Stimulated activated CD8-positive, alpha-beta memory T cell treated with anti-CD3 and anti-CD28 coated beads, Interleukin-2, amount 100 ng/mL, for 48 hours (primary cell): Measurements from ENCODE around the gene PTPRE.

Experiments used
- DNase-seq, 2 donors: peaks; one replicate each; pipeline ENCODE4 v3.0.0-alpha.2; 2020; ENCODE audit warnings: low read depth in 2 of 2

PTPRE gene

DNA sequence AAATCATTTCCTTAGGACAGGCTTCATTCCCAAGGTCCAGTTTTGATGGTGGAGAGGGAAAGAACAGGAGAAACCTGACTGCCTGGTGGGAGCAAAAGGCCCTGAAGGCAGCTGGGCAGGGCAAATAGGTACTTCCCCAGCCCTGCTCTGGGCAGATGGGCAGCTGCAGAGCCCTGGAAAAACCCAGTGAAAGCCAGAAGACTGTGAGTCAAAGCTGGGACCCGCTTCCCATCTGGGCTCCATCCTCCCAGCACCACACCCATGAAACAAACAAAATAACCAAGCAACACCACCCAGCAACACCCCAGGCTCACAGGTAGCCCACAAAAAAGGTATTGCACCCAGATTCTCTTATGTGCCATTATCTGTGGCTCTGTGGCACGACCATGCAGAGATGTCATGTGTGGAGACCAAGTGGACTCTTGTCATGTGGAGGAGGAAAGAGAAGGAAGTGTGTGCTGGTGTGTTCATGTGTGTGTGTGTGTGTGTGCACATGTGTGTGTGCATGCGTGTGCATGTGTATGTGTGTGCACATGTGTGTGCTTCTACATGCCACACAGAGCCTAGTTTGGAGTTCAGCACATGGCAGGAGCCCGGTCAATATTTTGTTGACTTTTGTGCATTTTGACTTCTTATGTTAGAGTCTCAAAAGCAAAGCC, 24.0 kb upstream of the PTPRE start:
- DNase-seq, result no peak

- no peak for DNase-seq
Measured at GRCh38 chr10:127883516-127883915, 23.4 kb upstream of the PTPRE start.

- DNase-seq, result no peak
Measured at GRCh38 chr10:127884501-127884900, 22.4 kb upstream of the PTPRE start.

GRCh38 chr10:127886371-127887051, 20.4 kb upstream of the PTPRE start:
- no peak for DNase-seq

GRCh38 chr10:127887541-127888415, 19.1 kb upstream of the PTPRE start:
- DNase-seq, result no peak

DNA sequence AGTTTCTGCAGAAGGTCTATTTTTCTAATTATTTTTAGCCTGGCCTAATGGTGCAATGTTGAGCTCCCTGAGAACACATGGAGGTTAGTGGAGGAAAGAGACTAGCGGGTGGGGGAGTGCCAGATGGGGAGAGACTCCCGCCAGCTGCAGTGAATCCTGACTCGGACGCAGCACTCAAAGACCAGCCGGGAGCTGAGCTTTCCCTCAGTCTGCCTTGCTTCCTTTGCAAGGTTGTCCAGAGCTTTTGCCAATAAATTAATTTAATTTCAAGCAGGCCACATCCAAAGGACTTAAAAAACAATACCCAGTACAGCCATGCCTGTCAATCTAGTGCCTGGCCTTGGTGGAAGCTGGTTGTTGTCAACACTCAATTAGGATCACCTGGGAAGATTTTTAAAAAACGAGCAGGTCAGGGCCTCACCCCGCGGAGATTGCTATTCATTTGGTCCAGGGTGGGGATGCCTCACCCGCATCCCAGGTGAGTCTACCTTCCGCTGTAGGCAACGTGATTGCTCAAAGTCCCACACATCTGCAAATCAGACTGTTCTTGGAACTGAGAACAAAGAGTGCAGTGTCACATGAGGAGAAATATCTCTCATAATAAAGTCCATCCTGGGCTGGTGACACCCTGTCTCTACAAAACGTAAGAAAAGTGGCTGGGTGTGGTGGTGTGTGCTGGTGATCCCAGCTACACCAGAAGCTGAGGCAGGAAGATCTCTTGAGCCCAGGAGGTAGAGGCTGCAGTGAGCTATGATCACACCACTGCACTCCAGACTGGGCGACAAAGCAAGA, 18.2 kb upstream of the PTPRE start:
- no peak for DNase-seq

DNA sequence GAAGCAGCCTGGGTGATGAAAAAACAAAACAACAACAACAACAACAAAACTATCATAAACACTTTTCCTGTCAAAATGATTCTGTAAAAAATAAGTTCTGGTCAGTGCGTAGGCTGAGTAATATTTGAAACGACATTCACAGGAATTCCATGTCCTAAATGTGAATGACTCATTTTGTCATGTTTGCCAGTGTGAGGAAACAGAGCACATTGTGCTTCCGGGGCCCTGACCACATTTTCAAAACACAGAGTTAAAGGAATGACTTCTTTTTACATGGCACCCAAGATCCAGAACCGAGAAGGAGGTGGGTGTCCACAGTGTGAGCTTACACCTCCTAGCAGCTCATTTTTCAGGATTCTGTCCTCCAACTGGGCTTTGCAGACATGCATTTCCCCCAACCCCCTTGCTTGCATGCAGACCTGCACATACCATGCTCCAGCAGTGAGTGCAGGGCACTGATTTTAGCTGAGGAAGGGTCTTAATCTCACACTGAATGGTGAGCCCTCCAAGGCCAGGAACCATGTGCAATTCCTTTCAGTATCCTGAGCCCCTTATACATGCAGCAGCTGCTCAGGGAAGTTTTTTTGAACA, 17.2 kb upstream of the PTPRE start:
- no peak for DNase-seq

GRCh38 chr10:127890216-127890615, 16.7 kb upstream of the PTPRE start:
- no peak for DNase-seq

DNA sequence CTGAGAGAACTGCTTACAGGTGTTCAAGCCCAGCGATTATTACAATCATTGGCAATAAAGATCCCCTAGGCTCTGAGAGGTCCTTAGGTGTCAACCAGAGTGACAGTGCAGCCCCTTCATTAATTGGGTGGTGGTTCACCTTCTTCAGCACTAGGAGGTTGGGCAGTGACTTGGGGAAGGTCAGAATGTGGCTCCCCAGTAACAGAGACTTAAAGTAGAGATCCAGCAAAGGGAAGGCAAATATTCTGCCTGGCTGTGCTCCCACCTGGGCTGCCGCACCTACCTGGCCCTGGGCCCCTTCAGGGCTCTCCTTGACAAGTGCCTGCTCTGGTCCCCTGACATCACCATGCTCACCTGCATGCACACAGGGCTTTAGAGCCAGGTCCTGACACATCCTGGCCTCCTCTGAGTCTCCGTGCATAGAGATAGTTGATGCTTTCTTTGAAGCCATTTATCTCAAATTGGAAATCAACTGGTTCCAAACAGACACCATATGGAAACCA, 16.0 kb upstream of the PTPRE start:
- no peak for DNase-seq

- no peak for DNase-seq
Measured at GRCh38 chr10:127892743-127893142, 14.2 kb upstream of the PTPRE start, which contains the start of gene CLRN3. Gene CLRN3 (minus strand): TSS chr10:127892941. CDS start chr10:127892784, 157 bp downstream.

- DNase-seq, result no peak
Measured at GRCh38 chr10:127894146-127894545, 12.8 kb upstream of the PTPRE start.

- DNase-seq, result no peak
Measured at GRCh38 chr10:127896590-127896989, 10.3 kb upstream of the PTPRE start.

- DNase-seq, result no peak
Measured at GRCh38 chr10:127897177-127897576, 9.7 kb upstream of the PTPRE start.

DNA sequence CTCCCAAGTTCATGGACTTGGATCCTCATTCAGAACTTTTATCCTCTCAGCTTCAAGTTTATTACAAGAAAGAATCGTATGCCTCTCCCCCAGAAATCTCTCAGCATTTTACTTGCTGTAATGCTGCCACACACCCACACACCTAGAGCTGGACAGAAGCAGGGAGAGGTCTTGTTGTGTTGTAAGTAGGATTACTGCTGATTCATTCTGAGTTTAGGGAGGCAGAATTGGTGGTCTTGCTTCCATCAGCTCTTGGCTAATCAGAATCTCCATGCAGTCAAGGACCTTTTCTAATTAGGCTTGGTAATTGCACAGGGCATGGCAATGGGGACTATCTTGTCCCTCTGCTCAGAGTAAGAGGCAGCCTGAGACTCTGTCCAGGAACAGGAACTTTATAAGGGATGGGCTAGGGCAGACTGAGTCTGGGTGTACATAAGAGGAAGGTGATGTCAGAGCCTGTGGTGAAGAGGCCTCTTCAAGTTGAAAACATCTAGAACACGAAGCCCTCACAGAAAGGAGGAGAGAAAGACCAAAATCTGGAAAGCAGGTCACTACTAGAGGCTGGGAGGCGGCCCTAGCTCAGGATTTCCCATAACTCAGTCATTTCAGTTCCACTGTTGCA, 7.0 kb upstream of the PTPRE start:
- no peak for DNase-seq

DNA sequence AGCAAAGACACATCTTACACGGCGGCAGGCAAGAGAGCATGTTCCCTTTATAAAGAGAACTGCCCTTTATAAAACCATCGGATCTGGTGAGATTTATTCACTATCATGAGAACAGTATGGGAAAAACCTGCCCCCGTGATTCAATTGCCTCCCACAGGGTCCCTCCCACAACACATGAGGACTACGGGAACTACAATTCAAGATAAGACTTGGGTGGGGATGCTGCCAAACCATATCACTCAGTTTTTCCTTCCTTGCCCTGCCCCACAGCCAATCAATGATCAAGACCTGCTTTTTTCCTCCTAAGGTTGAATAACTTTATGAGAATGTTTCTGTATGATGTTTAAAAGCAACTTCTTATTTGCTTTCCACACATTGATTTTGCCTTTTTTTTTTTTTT, 3.1 kb upstream of the PTPRE start:
- no peak for DNase-seq

GRCh38 chr10:127904311-127905000, 2.4 kb upstream of the PTPRE start:
- DNase-seq, result no peak

GRCh38 chr10:127905001-127905847, 1.7 kb upstream of the PTPRE start:
- DNase-seq, result no peak

DNA sequence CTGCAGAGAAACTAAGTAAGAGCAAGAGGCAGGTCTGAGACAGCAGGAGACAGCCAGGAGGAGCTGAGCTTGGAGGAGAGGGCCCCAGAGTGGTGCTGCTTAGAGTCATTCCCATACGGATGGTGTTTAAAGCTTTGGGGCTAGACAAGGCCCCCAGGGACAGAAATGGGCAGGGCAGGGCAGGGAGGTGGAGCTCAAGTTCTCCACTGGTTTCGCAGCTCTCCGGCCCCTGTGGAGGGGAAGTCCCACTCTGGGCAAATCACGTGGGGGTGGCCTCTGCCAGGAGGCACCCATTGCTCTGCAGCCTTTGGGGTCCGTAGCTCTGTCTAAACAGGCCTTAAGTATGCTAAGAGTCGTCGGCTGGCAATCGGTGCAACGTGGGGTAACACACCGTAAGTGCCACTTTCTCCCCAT, 1.0 kb upstream of the PTPRE start:
- DNase-seq, result no peak
